Activated naive CD4-positive, alpha-beta T cell treated with anti-CD3 and anti-CD28 coated beads, Interleukin-2, amount 10 ng/mL, durations not matched to agents 5 hours and 36 hours (primary cell): ENCODE measurements around the gene FSIP1. TPM values are rescaled to one million over a fixed set of nuclear protein-coding genes. Genes with fewer than 3 reads are reported as not detected.

Experiments
- total RNA-seq, 2 experiments: library from RNA; stranded (reverse); gene quantifications; one replicate each; pipeline ENCODE4 v1.2.3, GENCODE V29; 2021

The FSIP1 gene
- under 1 TPM; 0.35 to 0.36 TPM for total RNA-seq

DNA sequence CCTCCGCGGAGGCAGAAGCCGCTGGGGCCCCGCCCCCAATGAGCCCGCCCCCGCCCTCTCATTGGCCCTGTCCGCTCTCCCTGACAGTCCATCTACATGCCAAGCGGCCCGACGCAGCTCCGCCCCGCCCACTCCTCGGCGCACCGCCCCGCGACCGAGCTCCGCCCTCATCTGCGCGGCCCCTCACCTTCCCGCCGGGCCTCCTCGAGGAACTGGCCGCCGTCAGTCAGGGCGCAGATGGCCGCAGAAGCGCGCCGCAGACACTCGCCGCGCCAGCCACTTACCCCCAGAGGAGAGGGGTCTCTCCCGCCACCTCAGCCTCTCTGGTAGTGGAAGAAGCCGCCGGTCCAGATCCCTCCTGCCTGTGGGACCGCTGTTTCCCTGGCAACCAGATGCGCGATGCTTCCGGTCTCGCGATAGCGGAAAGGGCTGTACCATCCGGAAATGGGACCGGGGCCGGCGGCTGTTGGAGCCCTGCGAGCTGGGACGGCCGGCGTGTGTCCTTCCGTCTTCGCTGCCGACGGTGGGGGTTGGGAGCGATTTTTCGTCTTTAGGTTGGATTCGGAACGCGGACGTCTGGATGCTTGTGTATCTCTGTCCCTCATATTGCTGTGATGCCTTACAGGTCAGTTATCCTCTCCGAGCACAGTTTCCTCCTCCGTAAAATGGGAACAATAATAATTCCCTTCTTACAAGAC lies at the start of gene FSIP1:
TSS of gene FSIP1 (minus strand) at position 401 of the 698 bp plus-strand sequence. CDS start 6,317 bp downstream, outside the sequence.

DNA sequence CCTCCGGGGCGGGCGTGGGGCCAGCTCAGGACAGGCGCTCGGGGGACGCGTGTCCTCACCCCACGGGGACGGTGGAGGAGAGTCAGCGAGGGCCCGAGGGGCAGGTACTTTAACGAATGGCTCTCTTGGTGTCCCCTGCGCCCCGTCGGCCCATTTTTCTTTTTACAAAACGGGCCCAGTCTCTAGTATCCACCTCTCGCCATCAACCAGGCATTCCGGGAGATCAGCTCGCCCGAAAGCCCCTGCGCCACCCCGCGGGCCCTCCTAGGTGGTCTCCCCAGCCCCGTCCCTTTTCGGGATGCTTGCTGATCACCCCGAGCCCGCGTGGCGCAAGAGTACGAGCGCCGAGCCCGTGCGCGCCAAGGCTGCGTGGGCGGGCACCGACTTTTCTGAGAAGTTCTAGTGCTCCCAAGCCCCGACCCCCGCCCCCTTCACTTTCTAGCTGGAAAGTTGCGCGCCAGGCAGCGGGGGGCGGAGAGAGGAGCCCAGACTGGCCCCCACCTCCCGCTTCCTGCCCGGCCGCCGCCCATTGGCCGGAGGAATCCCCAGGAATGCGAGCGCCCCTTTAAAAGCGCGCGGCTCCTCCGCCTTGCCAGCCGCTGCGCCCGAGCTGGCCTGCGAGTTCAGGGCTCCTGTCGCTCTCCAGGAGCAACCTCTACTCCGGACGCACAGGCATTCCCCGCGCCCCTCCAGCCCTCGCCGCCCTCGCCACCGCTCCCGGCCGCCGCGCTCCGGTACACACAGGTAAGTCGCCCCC lies 202.0 kb downstream of the FSIP1 start, which contains the start of gene THBS1:
TSS of gene THBS1 (plus strand) at position 595 of the 757 bp plus-strand sequence. CDS start 779 bp downstream, outside the sequence.

Other genes starting within 250 kb of the FSIP1 start
- gene THBS1, start 201.8 kb downstream of the FSIP1 start, total RNA-seq, result 1 to 10 TPM in 1 of 2 experiments, under 1 TPM in 1; 0.58 to 1.1 TPM
- gene GPR176, start 137.4 kb upstream of the FSIP1 start, total RNA-seq, result under 1 TPM in 1 of 2 experiments, not detected in 1; 0.07 TPM
- gene EIF2AK4, start 151.3 kb upstream of the FSIP1 start, total RNA-seq, result 10 to 100 TPM; 23.1 to 24.8 TPM